ENCODE data around the gene NDP. TPM values are rescaled to one million over a fixed set of nuclear protein-coding genes. Genes with fewer than 3 reads are reported as not detected.
A peak's percentile ranks its signal among the peaks of the same experiment; 100 is the strongest.

The NDP gene
- total RNA-seq, 4 donors from 2014 or later = not detected

- intact Hi-C loops (cut with DNase I) = loop anchor here (5.0 kb wide), 1 partner anchor 284 kb away; no protein-coding TSS in a partner anchor
- Histone ChIP-seq H3K4me3 (no peak overlapping the region), H3K4me1 (no peaks in the 10 kb centered on the region), H3K9me3 (no peaks in the 10 kb centered on the region), H3K36me3 (no peaks in the 10 kb centered on the region), H3K27ac (no peak overlapping the region), H3K27me3 (no peaks in the 10 kb centered on the region)
- DNase-seq = no peak
- 0% methylated on average over 1 to 6 of the region's 6 CpGs for WGBS, 2 donors
- TF ChIP-seq POLR2A (IDR thresholded peaks at IDR 0.05) (no peak), CTCF (IDR thresholded peaks at IDR 0.05) (peak; percentile 61 to 85 (median 78))
These were observed 14.7 kb downstream of the NDP start for GRCh38 chrX:43958529-43958928.

DNA sequence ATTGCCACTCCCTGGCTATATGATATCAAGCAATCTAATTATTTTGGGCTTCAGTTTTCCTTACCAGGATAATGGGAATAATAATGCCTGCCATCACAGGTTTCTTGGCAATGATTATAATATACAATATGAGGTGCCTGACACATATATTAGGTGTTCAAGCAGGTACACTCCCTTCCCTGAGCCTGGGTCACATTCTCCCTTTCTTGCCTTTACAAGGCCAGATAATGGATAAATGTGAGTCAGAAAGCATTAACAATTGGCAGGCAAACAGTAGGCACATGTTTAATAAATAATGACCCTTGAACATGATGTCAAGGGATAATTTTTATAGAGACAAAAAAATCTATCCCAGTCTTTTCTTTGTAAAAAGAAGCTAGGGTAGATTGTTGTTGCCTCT, 17.2 kb downstream of the NDP start:
- no peak for DNase-seq
- no peaks in the 10 kb centered on the region for H3K36me3 ChIP-seq
- no peak for TF ChIP-seq CTCF (IDR thresholded peaks at IDR 0.05)
- no peak for TF ChIP-seq POLR2A (IDR thresholded peaks at IDR 0.05)
- intact Hi-C loops (cut with DNase I) = loop anchor here (5.0 kb wide), 1 partner anchor 286 kb away; no protein-coding TSS in a partner anchor
- H3K4me3 ChIP-seq = no peak overlapping the region
- no peaks in the 10 kb centered on the region for H3K4me1 ChIP-seq
- no peaks in the 10 kb centered on the region for H3K27me3 ChIP-seq
- no peak overlapping the region for H3K27ac ChIP-seq
- H3K9me3 ChIP-seq = no peaks in the 10 kb centered on the region

DNA sequence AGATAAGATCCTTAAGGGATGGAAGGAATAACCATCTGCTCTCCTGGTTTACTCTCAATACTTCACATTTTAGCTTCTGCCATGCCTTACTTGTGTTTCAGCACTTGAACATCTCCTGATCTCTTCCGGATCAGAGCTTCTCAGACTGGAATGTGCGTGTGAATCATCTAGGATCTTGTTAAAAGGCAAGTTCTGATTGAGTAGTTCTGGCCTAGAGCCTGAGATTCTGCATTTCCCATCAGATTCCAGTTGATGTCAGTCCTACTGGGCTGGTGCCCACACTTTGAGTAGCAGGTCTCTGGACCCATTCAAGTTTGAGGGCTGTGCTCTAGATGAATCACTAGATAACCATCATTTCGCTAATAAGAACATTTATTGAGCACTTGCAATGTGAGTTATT, 20.0 kb downstream of the NDP start:
- no peak for TF ChIP-seq POLR2A (IDR thresholded peaks at IDR 0.05)
- no peak for TF ChIP-seq CTCF (IDR thresholded peaks at IDR 0.05)
- intact Hi-C loops (cut with DNase I) = no loop called here
- Histone ChIP-seq H3K36me3 (no peaks in the 10 kb centered on the region), H3K27ac (no peak overlapping the region), H3K4me3 (no peak overlapping the region), H3K9me3 (no peaks in the 10 kb centered on the region), H3K4me1 (no peaks in the 10 kb centered on the region), H3K27me3 (no peaks in the 10 kb centered on the region)
- DNase-seq = no peak
- WGBS, 2 donors = 48 to 64% methylated on average over 3 of the region's 3 CpGs

GRCh38 chrX:43949669-43950068, 23.5 kb downstream of the NDP start:
- 22% methylated on average over 8 to 14 of the region's 15 CpGs for WGBS, 2 donors
- Histone ChIP-seq H3K4me1 (no peaks in the 10 kb centered on the region), H3K9me3 (no peaks in the 10 kb centered on the region), H3K36me3 (no peaks in the 10 kb centered on the region), H3K27ac (no peak overlapping the region), H3K27me3 (no peaks in the 10 kb centered on the region), H3K4me3 (no peak overlapping the region)
- DNase-seq = no peak
- intact Hi-C loops (cut with DNase I) = no loop called here
- no peak for TF ChIP-seq POLR2A (IDR thresholded peaks at IDR 0.05)
- TF ChIP-seq CTCF (IDR thresholded peaks at IDR 0.05) = peak in 2 of 6 experiments; percentile 13 to 33

GRCh38 chrX:43940816-43941474, 32.2 kb downstream of the NDP start:
- Histone ChIP-seq H3K4me3 (no peak overlapping the region), H3K27ac (no peak overlapping the region), H3K4me1 (no peaks in the 10 kb centered on the region), H3K27me3 (no peaks in the 10 kb centered on the region), H3K9me3 (no peaks in the 10 kb centered on the region), H3K36me3 (no peaks in the 10 kb centered on the region)
- TF ChIP-seq CTCF (IDR thresholded peaks at IDR 0.05) (no peak), POLR2A (IDR thresholded peaks at IDR 0.05) (no peak)
- no peak for DNase-seq
- intact Hi-C loops (cut with DNase I) = no loop called here
- 32 to 35% methylated on average over 2 of the region's 2 CpGs for WGBS, 2 donors
